ENCODE results near the gene ACTR1B. TPM values are rescaled to one million over a fixed set of nuclear protein-coding genes. Genes with fewer than 3 reads are reported as not detected.
"Not testable (repeated sequence)": the region's sequence is repeated elsewhere in the genome, so short reads cannot be mapped to it uniquely, and the experiment has no call there.

Gene ACTR1B
- total and polyA plus RNA-seq, 5 experiments from 2014 or later: 11.7 to 97.8 (median 17.9) TPM

- peaks cover 5 to 15% (median 10%) of the 10 kb centered on the region in 4 donors for H3K4me1 Mint-ChIP-seq
- H3K27ac Mint-ChIP-seq: no peak overlapping the region
- H3K36me3 Mint-ChIP-seq: peaks cover 0 to 29% (median 0%) of the 10 kb centered on the region in 3 donors
- POLR2A ChIA-PET: interaction anchor here (3.4 kb wide), 1 partner anchor 10 kb away, joined by 18 read pairs; the partner anchor contains the start of gene COX5B
- H3K9me3 Mint-ChIP-seq: no peaks in the 10 kb centered on the region
- ATAC-seq (no peak), DNase-seq (no peak)
- no peaks in the 10 kb centered on the region for H3K27me3 Mint-ChIP-seq
- H3K4me3 Mint-ChIP-seq: no peak overlapping the region
Observed at GRCh38 chr2:97656129-97656755, 7.6 kb downstream of the ACTR1B start.

- Mint-ChIP-seq H3K9me3 (no peaks in the 10 kb centered on the region), H3K4me3 (no peak overlapping the region), H3K27me3 (no peaks in the 10 kb centered on the region), H3K36me3 (peaks cover 0 to 35% (median 0%) of the 10 kb centered on the region in 3 donors), H3K27ac (peak overlapping the region in 5 of 10 donors; percentile 9 to 82 (median 51)), H3K4me1 (peaks cover 0 to 11% (median 5%) of the 10 kb centered on the region in 4 donors)
- DNase-seq (no peak), ATAC-seq (peak in 1 of 2 donors; percentile 18)
- POLR2A ChIA-PET: interaction anchor here (3.4 kb wide), 1 partner anchor 9 kb away, joined by 18 read pairs; the partner anchor contains the start of gene COX5B
Observed at GRCh38 chr2:97654791-97655190, 9.1 kb downstream of the ACTR1B start.

- Mint-ChIP-seq H3K4me3 (no peak overlapping the region), H3K27me3 (no peaks in the 10 kb centered on the region)
- POLR2A ChIA-PET: interaction anchor here (3.4 kb wide), 1 partner anchor 8 kb away, joined by 18 read pairs; the partner anchor contains the start of gene COX5B
Observed at GRCh38 chr2:97654309-97654708, 9.5 kb downstream of the ACTR1B start.

GRCh38 chr2:97653874-97654273 is 10.0 kb downstream of the ACTR1B start:
- POLR2A ChIA-PET: interaction anchor here (0.9 kb wide), 1 partner anchor 10 kb away, joined by 3 read pairs; the partner anchor contains the start of gene ACTR1B
- no peak for ATAC-seq
- no peak for DNase-seq
- Mint-ChIP-seq H3K27me3 (no peaks in the 10 kb centered on the region), H3K4me1 (peaks cover 0 to 10% (median 3%) of the 10 kb centered on the region in 4 donors), H3K9me3 (no peaks in the 10 kb centered on the region), H3K27ac (peak overlapping the region in 3 of 10 donors; percentile 32 to 51 (median 37)), H3K36me3 (peaks cover 0 to 42% (median 0%) of the 10 kb centered on the region in 3 donors), H3K4me3 (no peak overlapping the region)

More at GRCh38 chr2:97654309-97654708, 9.5 kb downstream of the ACTR1B start:
- DNase-seq: no peak
- Mint-ChIP-seq H3K9me3 (no peaks in the 10 kb centered on the region), H3K4me1 (peaks cover 0 to 10% (median 3%) of the 10 kb centered on the region in 4 donors), H3K36me3 (peaks cover 0 to 39% (median 0%) of the 10 kb centered on the region in 3 donors), H3K27ac (peak overlapping the region in 5 of 10 donors; percentile 32 to 82 (median 65))
- no peak for ATAC-seq

- H3K27me3 Mint-ChIP-seq: no peaks in the 10 kb centered on the region
- no peak for ATAC-seq
- H3K27ac Mint-ChIP-seq: peak overlapping the region in 2 of 10 donors; percentile 37 to 51
- H3K9me3 Mint-ChIP-seq: no peaks in the 10 kb centered on the region
- POLR2A ChIA-PET: interaction anchor here (0.9 kb wide), 1 partner anchor 11 kb away, joined by 3 read pairs; the partner anchor contains the start of gene ACTR1B
- H3K36me3 Mint-ChIP-seq: peaks cover 0 to 41% (median 0%) of the 10 kb centered on the region in 3 donors
- no peak for DNase-seq
- no peak overlapping the region for H3K4me3 Mint-ChIP-seq
- H3K4me1 Mint-ChIP-seq: peaks cover 0 to 11% (median 4%) of the 10 kb centered on the region in 4 donors
Observed at GRCh38 chr2:97653473-97653872, 10.4 kb downstream of the ACTR1B start.

- DNase-seq (no peak), ATAC-seq (no peak)
- POLR2A ChIA-PET: interaction anchor here (1.6 kb wide), 1 partner anchor 11 kb away, joined by 11 read pairs; no protein-coding TSS in a partner anchor
- Mint-ChIP-seq H3K4me3 (no peak overlapping the region), H3K4me1 (peaks cover 11 to 21% (median 16%) of the 10 kb centered on the region in 4 donors), H3K27ac (peak overlapping the region in 7 of 10 donors; percentile 23 to 91 (median 73)), H3K36me3 (peaks cover 0 to 43% (median 4%) of the 10 kb centered on the region in 3 donors), H3K9me3 (no peaks in the 10 kb centered on the region), H3K27me3 (no peaks in the 10 kb centered on the region)
Observed at GRCh38 chr2:97651114-97651513, 12.7 kb downstream of the ACTR1B start.

- POLR2A ChIA-PET: interaction anchor here (0.6 to 7.6 kb wide), 4 partner anchors 9 to 854 kb away, joined by 3 to 170 read pairs (median 12); partner anchors contain the start of gene ACTR1B
- ATAC-seq (no peak), DNase-seq (no peak)
- Mint-ChIP-seq H3K4me1 (peaks cover 20 to 30% (median 23%) of the 10 kb centered on the region in 4 donors), H3K27me3 (no peaks in the 10 kb centered on the region), H3K27ac (peak overlapping the region; percentile 90 to 99 (median 98)), H3K9me3 (no peaks in the 10 kb centered on the region), H3K36me3 (peaks cover 0 to 42% (median 4%) of the 10 kb centered on the region in 3 donors), H3K4me3 (peak overlapping the region; percentile 93 to 99 (median 98))
Observed at GRCh38 chr2:97646977-97647376, 16.9 kb downstream of the ACTR1B start.

- peak; percentile 93 to 99 (median 98) for DNase-seq
- peak; percentile 92 to 95 for ATAC-seq
- Mint-ChIP-seq H3K4me3 (peak within 1 kb of the TSS; percentile 93 to 99 (median 98)), H3K27me3 (no peaks in the 10 kb centered on the region), H3K9me3 (no peaks in the 10 kb centered on the region), H3K36me3 (peaks cover 0 to 39% (median 4%) of the 10 kb centered on the region in 3 donors), H3K27ac (peak within 1 kb of the TSS; percentile 92 to 99 (median 98)), H3K4me1 (peaks cover 17 to 27% (median 23%) of the 10 kb centered on the region in 4 donors)
- POLR2A ChIA-PET: interaction anchor here (0.6 to 7.6 kb wide), 9 partner anchors 10 to 1583 kb away, joined by 3 to 170 read pairs (median 5); partner anchors contain the start of genes ACTR1B, ANKRD36B and ZAP70
Observed at GRCh38 chr2:97645695-97646629, 17.9 kb downstream of the ACTR1B start, which contains the start of gene COX5B. TSS of gene COX5B (plus strand) at chr2:97646062. CDS start at chr2:97646087, 25 bp downstream.

- DNase-seq (peak in 1 of 10 donors; percentile 13), ATAC-seq (peak; percentile 57 to 65)
- peaks cover 0 to 1% (median 0%) of the 10 kb centered on the region in 5 donors for H3K27me3 Mint-ChIP-seq
- peaks cover 16 to 26% (median 23%) of the 10 kb centered on the region in 4 donors for H3K4me1 Mint-ChIP-seq
- H3K27ac Mint-ChIP-seq: peak overlapping the region; percentile 92 to 99 (median 98)
- H3K4me3 Mint-ChIP-seq: peak overlapping the region; percentile 93 to 99 (median 98)
- H3K9me3 Mint-ChIP-seq: no peaks in the 10 kb centered on the region
- peaks cover 0 to 31% (median 4%) of the 10 kb centered on the region in 3 donors for H3K36me3 Mint-ChIP-seq
- POLR2A ChIA-PET: interaction anchor here (0.8 to 7.6 kb wide), 6 partner anchors 11 to 1582 kb away, joined by 3 to 170 read pairs (median 16); partner anchors contain the start of genes ACTR1B, ANKRD36B and ZAP70
Observed at GRCh38 chr2:97645112-97645694, 18.6 kb downstream of the ACTR1B start.

GRCh38 chr2:97644023-97644717 is 19.7 kb downstream of the ACTR1B start:
- H3K4me3 Mint-ChIP-seq: peak overlapping the region in 4 of 10 donors; percentile 1 to 99 (median 64)

GRCh38 chr2:97626049-97626430 is 37.8 kb downstream of the ACTR1B start:
- H3K4me1 Mint-ChIP-seq, ATAC-seq, DNase-seq, H3K9me3 Mint-ChIP-seq, H3K36me3 Mint-ChIP-seq, H3K27ac Mint-ChIP-seq, H3K4me3 Mint-ChIP-seq, POLR2A ChIA-PET, H3K27me3 Mint-ChIP-seq: not testable (repeated sequence)

More at GRCh38 chr2:97644023-97644717, 19.7 kb downstream of the ACTR1B start:
- H3K27ac Mint-ChIP-seq: peak overlapping the region in 6 of 10 donors; percentile 19 to 96 (median 62)
- no peak for ATAC-seq
- H3K36me3 Mint-ChIP-seq: peaks cover 0 to 23% (median 4%) of the 10 kb centered on the region in 3 donors
- peaks cover 0 to 5% (median 0%) of the 10 kb centered on the region in 5 donors for H3K27me3 Mint-ChIP-seq
- no peaks in the 10 kb centered on the region for H3K9me3 Mint-ChIP-seq
- no peak for DNase-seq
- POLR2A ChIA-PET: interaction anchor here (7.6 kb wide), 1 partner anchor 19 kb away, joined by 170 read pairs; the partner anchor contains the start of gene ACTR1B
- peaks cover 16 to 26% (median 23%) of the 10 kb centered on the region in 4 donors for H3K4me1 Mint-ChIP-seq

Data from naive thymus-derived CD8-positive, alpha-beta T cell (primary cell).